ENCODE data around the gene HNRNPH2. TPM values are rescaled to one million over a fixed set of nuclear protein-coding genes. Genes with fewer than 3 reads are reported as not detected.

HNRNPH2 gene
- total and polyA plus RNA-seq, 10 of the 15 experiments (the other 5 are each of a cell fraction or from before 2014, with no cell fraction given): 34.5 to 102 (median 61.4) TPM

GRCh38 chrX:101415180-101416145 is 7.4 kb downstream of the HNRNPH2 start:
- H3K9ac ChIP-seq (ENCODE audit: control insufficient read depth, insufficient read depth, low read length): peak overlapping the region; percentile 37; the same call in 1 of the 2 replicates
- ChIA-PET RAD21 (ENCODE audit: unreplicated experiment) (interaction anchor here (0.6 to 2.4 kb wide), 7 partner anchors 32 to 926 kb away, joined by 3 to 18 read pairs (median 3); no protein-coding TSS in a partner anchor), POLR2A (interaction anchor here (0.7 kb wide), 1 partner anchor 389 kb away, joined by 3 read pairs; no protein-coding TSS in a partner anchor), SMC1A (ENCODE audit: uncharacterized antibody, unreplicated experiment) (interaction anchor here (0.7 to 1.6 kb wide), 9 partner anchors 9 to 343 kb away, joined by 3 to 5 read pairs (median 3); partner anchors contain the start of gene RPL36A), CTCF (interaction anchor here (0.7 to 5.4 kb wide), 16 partner anchors 11 to 388 kb away, joined by 3 to 39 read pairs (median 4); partner anchors contain the start of gene RPL36A)
- H2AFZ ChIP-seq (ENCODE audit: control insufficient read depth, low read depth, low read length): peak overlapping the region; percentile 21; the same call in 1 of the 2 replicates
- no peaks in the 10 kb centered on the region for H3K9me3 ChIP-seq (replicated peaks; ENCODE audit: control insufficient read depth, insufficient read depth, low read length)
- WGBS (ENCODE audit: insufficient coverage, insufficient replicate concordance, low lambda C conversion rate, missing lambda C conversion rate): 17% methylated on average over 12 of the region's 12 CpGs
- BruUV-seq (replicated peaks): no TSS peak
- in situ Hi-C loops (cut with MboI) (loop anchor here (5.0 kb wide), 2 partner anchors 177 to 382 kb away; no protein-coding TSS in a partner anchor), intact Hi-C loops (cut with micrococcal nuclease; ENCODE audit: unreplicated experiment) (loop anchor here (1.0 to 5.0 kb wide), 4 partner anchors 182 to 384 kb away; partner anchors contain the start of gene ARMCX6)
- H3K27ac ChIP-seq (ENCODE audit: control insufficient read depth, insufficient read depth): peak overlapping the region; percentile 10
- DNase-seq (ENCODE audit: low read depth, low spot score) (peak; percentile 68), ATAC-seq (peak; percentile 76), FAIRE-seq (no peak)
- H4K20me1 ChIP-seq (ENCODE audit: control insufficient read depth, insufficient read depth): no peaks in the 10 kb centered on the region
- H3K4me1 ChIP-seq (ENCODE audit: control insufficient read depth, insufficient read depth, low read length): peaks cover 22% of the 10 kb centered on the region
- peak overlapping the region; percentile 57 for H3K4me2 ChIP-seq (ENCODE audit: control insufficient read depth, insufficient read depth)
- peaks cover 19% of the 10 kb centered on the region for H3K79me2 ChIP-seq (ENCODE audit: control insufficient read depth, insufficient read depth, low read length)
- no peaks in the 10 kb centered on the region for H3K27me3 ChIP-seq (replicated peaks in 1 of 2; ENCODE audit: control insufficient read depth in 2 of 2, insufficient read depth in 2 of 2, low read length in 1 of 2)
- H3K36me3 ChIP-seq (ENCODE audit: control insufficient read depth in 2 of 2, insufficient read depth in 2 of 2, low read length in 1 of 2): peaks cover 0 to 4% of the 10 kb centered on the region in 2 experiments; a peak in 1 of 4 replicates
- H3K4me3 ChIP-seq: 0 out of 2 replicates have a peak overlapping the region, but pooled peaks have one; percentile 2
- no peak for TF ChIP-seq RFX5 (IDR thresholded peaks at IDR 0.05; ENCODE audit: low read depth, low read length)
- no peak for TF ChIP-seq ZNF622 (IDR thresholded peaks at IDR 0.05)
- TF ChIP-seq, protein P1, sequence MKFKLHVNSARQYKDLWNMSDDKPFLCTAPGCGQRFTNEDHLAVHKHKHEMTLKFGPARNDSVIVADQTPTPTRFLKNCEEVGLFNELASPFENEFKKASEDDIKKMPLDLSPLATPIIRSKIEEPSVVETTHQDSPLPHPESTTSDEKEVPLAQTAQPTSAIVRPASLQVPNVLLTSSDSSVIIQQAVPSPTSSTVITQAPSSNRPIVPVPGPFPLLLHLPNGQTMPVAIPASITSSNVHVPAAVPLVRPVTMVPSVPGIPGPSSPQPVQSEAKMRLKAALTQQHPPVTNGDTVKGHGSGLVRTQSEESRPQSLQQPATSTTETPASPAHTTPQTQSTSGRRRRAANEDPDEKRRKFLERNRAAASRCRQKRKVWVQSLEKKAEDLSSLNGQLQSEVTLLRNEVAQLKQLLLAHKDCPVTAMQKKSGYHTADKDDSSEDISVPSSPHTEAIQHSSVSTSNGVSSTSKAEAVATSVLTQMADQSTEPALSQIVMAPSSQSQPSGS (IDR thresholded peaks at IDR 0.05; ENCODE audit: low read length): peak; percentile 31; the same call in 1 of the 2 replicates
- no peak for TF ChIP-seq POLR2AphosphoS2 (IDR thresholded peaks at IDR 0.05; ENCODE audit: low read depth, low read length)
- TF ChIP-seq NR2F1 (conservative IDR thresholded peaks at IDR 0.05): no peak
- TF ChIP-seq CBX3 (IDR thresholded peaks at IDR 0.05; ENCODE audit: borderline replicate concordance, low read depth): no peak
- TF ChIP-seq ZNF384 (IDR thresholded peaks at IDR 0.05; ENCODE audit: borderline replicate concordance, low read depth, low read length): no peak
- peak; percentile 43; the same call in 1 of the 2 replicates for TF ChIP-seq JUNB (IDR thresholded peaks at IDR 0.05)
- TF ChIP-seq ZSCAN29 (IDR thresholded peaks at IDR 0.05): no peak
- TF ChIP-seq ETV6 (conservative IDR thresholded peaks at IDR 0.05 in 1 of 2, IDR thresholded peaks at IDR 0.05 in 1 of 2; ENCODE audit: borderline replicate concordance in 1 of 2, low read depth in 1 of 2): no peak
- no peak for TF ChIP-seq E2F4 (IDR thresholded peaks at IDR 0.05; ENCODE audit: low read depth, low read length)
- TF ChIP-seq, protein P2, sequence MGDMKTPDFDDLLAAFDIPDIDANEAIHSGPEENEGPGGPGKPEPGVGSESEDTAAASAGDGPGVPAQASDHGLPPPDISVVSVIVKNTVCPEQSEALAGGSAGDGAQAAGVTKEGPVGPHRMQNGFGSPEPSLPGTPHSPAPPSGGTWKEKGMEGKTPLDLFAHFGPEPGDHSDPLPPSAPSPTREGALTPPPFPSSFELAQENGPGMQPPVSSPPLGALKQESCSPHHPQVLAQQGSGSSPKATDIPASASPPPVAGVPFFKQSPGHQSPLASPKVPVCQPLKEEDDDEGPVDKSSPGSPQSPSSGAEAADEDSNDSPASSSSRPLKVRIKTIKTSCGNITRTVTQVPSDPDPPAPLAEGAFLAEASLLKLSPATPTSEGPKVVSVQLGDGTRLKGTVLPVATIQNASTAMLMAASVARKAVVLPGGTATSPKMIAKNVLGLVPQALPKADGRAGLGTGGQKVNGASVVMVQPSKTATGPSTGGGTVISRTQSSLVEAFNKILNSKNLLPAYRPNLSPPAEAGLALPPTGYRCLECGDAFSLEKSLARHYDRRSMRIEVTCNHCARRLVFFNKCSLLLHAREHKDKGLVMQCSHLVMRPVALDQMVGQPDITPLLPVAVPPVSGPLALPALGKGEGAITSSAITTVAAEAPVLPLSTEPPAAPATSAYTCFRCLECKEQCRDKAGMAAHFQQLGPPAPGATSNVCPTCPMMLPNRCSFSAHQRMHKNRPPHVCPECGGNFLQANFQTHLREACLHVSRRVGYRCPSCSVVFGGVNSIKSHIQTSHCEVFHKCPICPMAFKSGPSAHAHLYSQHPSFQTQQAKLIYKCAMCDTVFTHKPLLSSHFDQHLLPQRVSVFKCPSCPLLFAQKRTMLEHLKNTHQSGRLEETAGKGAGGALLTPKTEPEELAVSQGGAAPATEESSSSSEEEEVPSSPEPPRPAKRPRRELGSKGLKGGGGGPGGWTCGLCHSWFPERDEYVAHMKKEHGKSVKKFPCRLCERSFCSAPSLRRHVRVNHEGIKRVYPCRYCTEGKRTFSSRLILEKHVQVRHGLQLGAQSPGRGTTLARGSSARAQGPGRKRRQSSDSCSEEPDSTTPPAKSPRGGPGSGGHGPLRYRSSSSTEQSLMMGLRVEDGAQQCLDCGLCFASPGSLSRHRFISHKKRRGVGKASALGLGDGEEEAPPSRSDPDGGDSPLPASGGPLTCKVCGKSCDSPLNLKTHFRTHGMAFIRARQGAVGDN (IDR thresholded peaks at IDR 0.05): no peak
- no peak for TF ChIP-seq ATF7 (IDR thresholded peaks at IDR 0.05; ENCODE audit: low read depth)
- TF ChIP-seq NR2C2 (IDR thresholded peaks at IDR 0.05; ENCODE audit: borderline replicate concordance, control insufficient read depth, insufficient read length, low read depth): no peak
- TF ChIP-seq BACH1 (IDR thresholded peaks at IDR 0.05; ENCODE audit: borderline replicate concordance): no peak
- no peak for TF ChIP-seq MTA2 (IDR thresholded peaks at IDR 0.05; ENCODE audit: low read depth)
